Gastroesophageal sphincter (tissue), 4 donors: ENCODE results near the gene LILRB4. TPM values are rescaled to one million over a fixed set of nuclear protein-coding genes. Genes with fewer than 3 reads are reported as not detected.
"Not testable (repeated sequence)": the region's sequence is repeated elsewhere in the genome, so short reads cannot be mapped to it uniquely, and the experiment has no call there.

Source experiments
- ATAC-seq: fragments of 150-250 bp; one replicate; pipeline ENCODE4 v1.9.1; 2016; ENCODE audit warnings: mild to moderate bottlenecking, moderate library complexity
- H3K27ac ChIP-seq, 4 donors: fragments of 200-600 bp; sonication (generic) in 3 of 4; 1 replicate in 3 of 4; 2 replicates in 1 of 4; pipeline ENCODE4 v1.5.1; 2016 to 2019
- H3K27me3 ChIP-seq: fragments of 200-600 bp; sonication (generic); one replicate; pipeline ENCODE4 v1.5.1; 2019
- H3K36me3 ChIP-seq, 2 donors: fragments of 200-600 bp; sonication (generic); one replicate each; pipeline ENCODE4 v1.5.1; 2019; ENCODE audit warnings: control low read depth in 1 of 2
- H3K4me1 ChIP-seq, 3 donors: fragments of 200-600 bp; sonication (generic); 1 replicate in 2 of 3; 2 replicates in 1 of 3; pipeline ENCODE4 v1.5.1; 2016 to 2019; ENCODE audit warnings: control low read depth in 2 of 3
- H3K4me3 ChIP-seq, 2 donors: fragments of 200-600 bp; sonication (generic); one replicate each; pipeline ENCODE4 v1.5.1; 2019; ENCODE audit warnings: mild to moderate bottlenecking in 1 of 2, moderate library complexity in 1 of 2
- H3K9me3 ChIP-seq, 3 donors: fragments of 200-600 bp; sonication (generic); one replicate each; pipeline ENCODE4 v1.5.1; 2017 to 2019; ENCODE audit warnings: control low read depth in 2 of 3
- CTCF ChIP-seq, 4 experiments: fragments of 200-600 bp in 2 of 4; fragments of 450-650 bp in 2 of 4; sonication (generic) in 1 of 4; IDR thresholded peaks; one replicate each; pipeline ENCODE4 v1.5.1; 2017 to 2019; ENCODE audit warnings: antibody characterized with exemption in 4 of 4, mild to moderate bottlenecking in 2 of 4, moderate library complexity in 2 of 4
- EP300 ChIP-seq: sonication (generic); formaldehyde crosslinking; IDR thresholded peaks from one replicate; pipeline ENCODE4 v1.6.1; 2017; ENCODE audit warnings: antibody characterized with exemption, mild to moderate bottlenecking
- POLR2A ChIP-seq, 2 donors: fragments of 450-650 bp; IDR thresholded peaks; one replicate each; pipeline ENCODE4 v1.6.1; 2017; ENCODE audit warnings: antibody characterized with exemption in 2 of 2, mild to moderate bottlenecking in 2 of 2, moderate library complexity in 1 of 2
- POLR2AphosphoS5 ChIP-seq: sonication (generic); formaldehyde crosslinking; IDR thresholded peaks from one replicate; pipeline ENCODE4 v1.6.1; 2017; ENCODE audit warnings: antibody characterized with exemption
- WGBS, 2 donors: methylation state at CpG; one replicate each; pipeline ENCODE4 v1.1.5; 2018; ENCODE audit warnings: low coverage in 1 of 2; 5-methylcytosine and 5-hydroxymethylcytosine counted together
- total RNA-seq, 4 donors: library from RNA; depleted of rRNA; stranded (reverse); fragments of >200 nt; gene quantifications; one replicate each; pipeline ENCODE4 v1.1.0, GENCODE V29; 2016

LILRB4 gene
- total RNA-seq, 4 donors from 2014 or later = 0.77 to 14.3 (median 2.5) TPM

GRCh38 chr19:54696766-54697165 lies 34.0 kb downstream of the LILRB4 start:
- Histone ChIP-seq H3K27ac (no peak overlapping the region), H3K36me3 (no peaks in the 10 kb centered on the region), H3K27me3 (peaks cover 61% of the 10 kb centered on the region), H3K4me3 (no peak overlapping the region), H3K9me3 (no peaks in the 10 kb centered on the region), H3K4me1 (no peaks in the 10 kb centered on the region)
- no peak for ATAC-seq
- no peak for TF ChIP-seq POLR2A (IDR thresholded peaks at IDR 0.05)
- TF ChIP-seq CTCF (IDR thresholded peaks at IDR 0.05) = no peak
- no peak for TF ChIP-seq POLR2AphosphoS5
- WGBS, 2 donors = no CpG with 5 or more reads among the region's 2 CpGs

- not testable (repeated sequence) for H3K4me1 ChIP-seq, H3K4me3 ChIP-seq, H3K27ac ChIP-seq, H3K36me3 ChIP-seq, H3K9me3 ChIP-seq, ATAC-seq
- H3K27me3 ChIP-seq = peaks cover 54% of the 10 kb centered on the region
- WGBS, 2 donors = no CpG with 5 or more reads among the region's 13 CpGs
Observed at GRCh38 chr19:54697716-54698115, 34.9 kb downstream of the LILRB4 start.

- no peaks in the 10 kb centered on the region for H3K36me3 ChIP-seq
- H3K4me3 ChIP-seq = no peak overlapping the region
- no peak for ATAC-seq
- peaks cover 0 to 18% (median 0%) of the 10 kb centered on the region in 3 donors for H3K9me3 ChIP-seq
- H3K27me3 ChIP-seq = peaks cover 37% of the 10 kb centered on the region
- TF ChIP-seq POLR2A (IDR thresholded peaks at IDR 0.05) (no peak), EP300 (no peak), CTCF (IDR thresholded peaks at IDR 0.05) (no peak), POLR2AphosphoS5 (no peak)
- no peaks in the 10 kb centered on the region for H3K4me1 ChIP-seq
- WGBS, 2 donors = 80% methylated on average over 1 of the region's 8 CpGs; no CpG with 5 or more reads in 1 of the 2 donors
- no peak overlapping the region for H3K27ac ChIP-seq
Observed at GRCh38 chr19:54704928-54705327, 42.1 kb downstream of the LILRB4 start.

- no peak overlapping the region for H3K27ac ChIP-seq
- no peaks in the 10 kb centered on the region for H3K36me3 ChIP-seq
- H3K4me1 ChIP-seq = no peaks in the 10 kb centered on the region
- WGBS, 2 donors = no CpG with 5 or more reads among the region's 4 CpGs
- ATAC-seq = no peak
- peaks cover 0 to 16% (median 0%) of the 10 kb centered on the region in 3 donors for H3K9me3 ChIP-seq
- no peak overlapping the region for H3K4me3 ChIP-seq
- peaks cover 31% of the 10 kb centered on the region for H3K27me3 ChIP-seq
- TF ChIP-seq EP300 (no peak), CTCF (IDR thresholded peaks at IDR 0.05) (no peak)
Observed at GRCh38 chr19:54707962-54708361, 45.2 kb downstream of the LILRB4 start.

GRCh38 chr19:54708781-54709180 lies 46.0 kb downstream of the LILRB4 start:
- 100% methylated on average over 1 of the region's 7 CpGs; no CpG with 5 or more reads in 1 of the 2 donors for WGBS, 2 donors
- peaks cover 0 to 8% (median 0%) of the 10 kb centered on the region in 3 donors for H3K9me3 ChIP-seq
- H3K4me3 ChIP-seq = no peak overlapping the region
- TF ChIP-seq POLR2A (IDR thresholded peaks at IDR 0.05) = no peak
- no peak for TF ChIP-seq EP300
- TF ChIP-seq POLR2AphosphoS5 = no peak
- TF ChIP-seq CTCF (IDR thresholded peaks at IDR 0.05) = no peak
- H3K27me3 ChIP-seq = peaks cover 37% of the 10 kb centered on the region
- H3K4me1 ChIP-seq = no peaks in the 10 kb centered on the region
- no peaks in the 10 kb centered on the region for H3K36me3 ChIP-seq
- ATAC-seq = no peak
- no peak overlapping the region for H3K27ac ChIP-seq
